ENCODE data around the gene SDK2.

DNA sequence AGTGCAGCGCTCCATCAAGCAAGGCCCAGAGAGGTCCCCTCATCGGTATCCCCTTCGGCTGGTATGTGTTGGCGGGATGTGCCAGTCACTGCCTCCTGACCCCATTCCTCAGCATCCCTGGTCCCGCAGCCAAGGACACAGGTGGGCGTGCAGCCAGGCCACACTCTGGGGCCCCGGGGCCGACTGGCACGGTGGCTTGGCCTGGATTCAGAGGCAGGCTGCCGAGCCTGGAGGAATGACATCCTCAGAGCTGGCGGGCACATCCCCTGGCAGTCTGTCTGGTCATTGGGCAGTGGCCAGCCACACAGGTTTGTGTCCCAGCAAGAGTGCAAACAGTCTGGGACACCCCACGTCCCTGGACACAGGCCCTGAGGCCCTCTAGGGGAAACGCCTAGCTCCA is 111.1 kb downstream of the SDK2 start:
- TF ChIP-seq, protein P1, sequence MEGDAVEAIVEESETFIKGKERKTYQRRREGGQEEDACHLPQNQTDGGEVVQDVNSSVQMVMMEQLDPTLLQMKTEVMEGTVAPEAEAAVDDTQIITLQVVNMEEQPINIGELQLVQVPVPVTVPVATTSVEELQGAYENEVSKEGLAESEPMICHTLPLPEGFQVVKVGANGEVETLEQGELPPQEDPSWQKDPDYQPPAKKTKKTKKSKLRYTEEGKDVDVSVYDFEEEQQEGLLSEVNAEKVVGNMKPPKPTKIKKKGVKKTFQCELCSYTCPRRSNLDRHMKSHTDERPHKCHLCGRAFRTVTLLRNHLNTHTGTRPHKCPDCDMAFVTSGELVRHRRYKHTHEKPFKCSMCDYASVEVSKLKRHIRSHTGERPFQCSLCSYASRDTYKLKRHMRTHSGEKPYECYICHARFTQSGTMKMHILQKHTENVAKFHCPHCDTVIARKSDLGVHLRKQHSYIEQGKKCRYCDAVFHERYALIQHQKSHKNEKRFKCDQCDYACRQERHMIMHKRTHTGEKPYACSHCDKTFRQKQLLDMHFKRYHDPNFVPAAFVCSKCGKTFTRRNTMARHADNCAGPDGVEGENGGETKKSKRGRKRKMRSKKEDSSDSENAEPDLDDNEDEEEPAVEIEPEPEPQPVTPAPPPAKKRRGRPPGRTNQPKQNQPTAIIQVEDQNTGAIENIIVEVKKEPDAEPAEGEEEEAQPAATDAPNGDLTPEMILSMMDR (IDR thresholded peaks at IDR 0.05; ENCODE audit: low read depth, low read length, poor library complexity, severe bottlenecking), result no peak
- TF ChIP-seq EZH2phosphoT487 (IDR thresholded peaks at IDR 0.05; ENCODE audit: borderline replicate concordance, low read length), result no peak

Data from DOHH2 (cell line).